Measurements from ENCODE around the gene USB1.

The USB1 gene

GRCh38 chr16:58011652-58012051 lies 10.4 kb downstream of the USB1 start (continued):
- no peak for TF ChIP-seq ZNF18 (tag by site-specific recombination; IDR thresholded peaks at IDR 0.05)
- TF ChIP-seq ZNF560 (tag by site-specific recombination; IDR thresholded peaks at IDR 0.05; ENCODE audit: borderline replicate concordance): no peak
- no peak for TF ChIP-seq ZNF623 (tag by site-specific recombination; IDR thresholded peaks at IDR 0.05)
- no peak for TF ChIP-seq ZBTB44 (tag by site-specific recombination; IDR thresholded peaks at IDR 0.05)

- TF ChIP-seq ZNF311 (tag by site-specific recombination; IDR thresholded peaks at IDR 0.05; ENCODE audit: borderline replicate concordance) (no peak), ZNF560 (tag by site-specific recombination; IDR thresholded peaks at IDR 0.05; ENCODE audit: borderline replicate concordance) (no peak), ZNF404 (tag by site-specific recombination; IDR thresholded peaks at IDR 0.05) (no peak), ZNF660 (tag by site-specific recombination; IDR thresholded peaks at IDR 0.05) (no peak), KLF10 (tag by site-specific recombination; IDR thresholded peaks at IDR 0.05) (no peak), WT1 (tag by site-specific recombination; IDR thresholded peaks at IDR 0.05) (no peak), ZNF184 (tag by site-specific recombination; IDR thresholded peaks at IDR 0.05) (no peak), PRDM6 (tag by site-specific recombination; IDR thresholded peaks at IDR 0.05) (no peak), ZNF707 (tag by site-specific recombination; IDR thresholded peaks at IDR 0.05) (no peak), HOXA7 (CRISPR knock-in tag; IDR thresholded peaks at IDR 0.05; ENCODE audit: borderline replicate concordance) (no peak), ZNF18 (tag by site-specific recombination; IDR thresholded peaks at IDR 0.05) (no peak), TSHZ1 (tag by site-specific recombination; IDR thresholded peaks at IDR 0.05; ENCODE audit: borderline replicate concordance) (no peak)
- Histone ChIP-seq H3K27ac (ENCODE audit: extremely low read depth, low read depth, low read length) (no peak overlapping the region), H3K9me3 (ENCODE audit: control insufficient read depth, insufficient read depth, low read depth, low read length) (no peaks in the 10 kb centered on the region), H3K36me3 (ENCODE audit: control insufficient read depth in 2 of 2, insufficient read depth in 1 of 2, low read length in 2 of 2) (peaks cover 0 to 60% of the 10 kb centered on the region in 2 experiments; a peak in 2 of 3 replicates), H3K4me3 (ENCODE audit: low read depth, low read length) (no peak overlapping the region), H3K4me1 (ENCODE audit: control insufficient read depth, insufficient read depth, low read length) (no peaks in the 10 kb centered on the region)
- ChIA-PET CTCF (interaction anchor here (0.6 to 2.9 kb wide), 3 partner anchors 11 to 109 kb away, joined by 3 to 19 read pairs (median 4); no protein-coding TSS in a partner anchor), POLR2A (interaction anchor here (0.7 kb wide), 1 partner anchor 12 kb away, joined by 3 read pairs; no protein-coding TSS in a partner anchor)
Observed at GRCh38 chr16:58012481-58012880, 11.3 kb downstream of the USB1 start.

Measured in HEK293 (cell line).